ENCODE data around the gene GRAMD1C. TPM values are rescaled to one million over a fixed set of nuclear protein-coding genes. Genes with fewer than 3 reads are reported as not detected.

GRAMD1C gene
- total RNA-seq, 2 experiments from 2014 or later, result 4.1 to 6.4 TPM

DNA sequence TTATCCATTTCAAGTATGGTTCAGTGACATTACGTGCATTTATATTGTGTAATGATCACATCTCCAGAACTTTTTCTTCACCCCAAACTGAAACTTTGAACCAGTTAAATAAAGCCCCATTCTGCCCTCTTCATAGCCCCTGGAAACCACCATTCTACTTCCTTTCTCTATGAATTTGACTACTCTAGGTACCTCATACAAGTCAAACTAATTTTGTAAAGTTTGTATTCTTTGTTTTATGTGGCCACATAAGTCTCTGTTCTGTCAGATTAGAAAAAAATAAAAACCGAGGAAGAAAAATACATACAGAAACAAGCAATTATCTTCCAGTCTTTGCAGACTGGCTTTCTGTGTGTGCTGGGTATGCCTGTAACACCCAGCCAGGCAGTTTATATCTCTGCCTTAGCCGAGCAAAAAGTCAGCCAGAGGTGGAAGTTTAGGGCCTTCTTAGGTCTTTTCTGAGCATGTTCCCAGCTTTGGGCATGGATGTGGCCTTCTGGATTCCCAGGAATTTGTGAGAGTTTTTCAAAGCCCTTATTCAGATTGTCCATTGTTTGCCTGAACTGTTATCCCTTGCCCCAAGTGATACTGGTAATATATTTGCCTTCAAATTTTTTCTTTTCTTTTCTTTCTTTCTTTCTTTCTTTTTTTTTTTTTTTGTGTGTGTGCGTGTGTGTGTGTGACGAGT is 6.0 kb upstream of the GRAMD1C start:
- H3K4me2 ChIP-seq (ENCODE audit: low read length), result 0 out of 2 replicates have a peak overlapping the region, but pooled peaks have one; percentile 14
- H3K79me2 ChIP-seq (ENCODE audit: insufficient read depth, low read depth, low read length), result no peaks in the 10 kb centered on the region
- H3K9me2 ChIP-seq (ENCODE audit: insufficient read depth, low read length), result no peaks in the 10 kb centered on the region
- no peak for TF ChIP-seq EZH2phosphoT487 (IDR thresholded peaks at IDR 0.05; ENCODE audit: borderline replicate concordance, low read depth, low read length)
- TF ChIP-seq, protein P1, sequence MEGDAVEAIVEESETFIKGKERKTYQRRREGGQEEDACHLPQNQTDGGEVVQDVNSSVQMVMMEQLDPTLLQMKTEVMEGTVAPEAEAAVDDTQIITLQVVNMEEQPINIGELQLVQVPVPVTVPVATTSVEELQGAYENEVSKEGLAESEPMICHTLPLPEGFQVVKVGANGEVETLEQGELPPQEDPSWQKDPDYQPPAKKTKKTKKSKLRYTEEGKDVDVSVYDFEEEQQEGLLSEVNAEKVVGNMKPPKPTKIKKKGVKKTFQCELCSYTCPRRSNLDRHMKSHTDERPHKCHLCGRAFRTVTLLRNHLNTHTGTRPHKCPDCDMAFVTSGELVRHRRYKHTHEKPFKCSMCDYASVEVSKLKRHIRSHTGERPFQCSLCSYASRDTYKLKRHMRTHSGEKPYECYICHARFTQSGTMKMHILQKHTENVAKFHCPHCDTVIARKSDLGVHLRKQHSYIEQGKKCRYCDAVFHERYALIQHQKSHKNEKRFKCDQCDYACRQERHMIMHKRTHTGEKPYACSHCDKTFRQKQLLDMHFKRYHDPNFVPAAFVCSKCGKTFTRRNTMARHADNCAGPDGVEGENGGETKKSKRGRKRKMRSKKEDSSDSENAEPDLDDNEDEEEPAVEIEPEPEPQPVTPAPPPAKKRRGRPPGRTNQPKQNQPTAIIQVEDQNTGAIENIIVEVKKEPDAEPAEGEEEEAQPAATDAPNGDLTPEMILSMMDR (conservative IDR thresholded peaks at IDR 0.05; ENCODE audit: low read length), result no peak
- H4K20me1 ChIP-seq (ENCODE audit: insufficient read depth, low read length), result no peaks in the 10 kb centered on the region
- CTCF ChIA-PET (ENCODE audit: unreplicated experiment), result no interaction called here
- H3K4me1 ChIP-seq (ENCODE audit: insufficient read depth, low read length, poor library complexity, severe bottlenecking), result peaks cover 40% of the 10 kb centered on the region
- H3K36me3 ChIP-seq (ENCODE audit: insufficient read depth, low read length), result no peaks in the 10 kb centered on the region; the same call in 1 of the 2 replicates
- H3K27ac ChIP-seq (ENCODE audit: low read depth, low read length, poor library complexity, severe bottlenecking), result no peak overlapping the region
- no peak for DNase-seq (ENCODE audit: low spot score)
- H3K4me3 ChIP-seq (ENCODE audit: low read depth, low read length, poor library complexity, severe bottlenecking), result no peak overlapping the region
- peak overlapping the region; percentile 79 for H2AFZ ChIP-seq (ENCODE audit: low read length)
- no TSS peak for BruUV-seq (replicated peaks)
- POLR2A ChIA-PET, result interaction anchor here (0.7 kb wide), 2 partner anchors 179 to 1256 kb away, joined by 3 to 4 read pairs; no protein-coding TSS in a partner anchor
- intact Hi-C loops (cut with micrococcal nuclease; ENCODE audit: unreplicated experiment), result loop anchor here (2.0 to 10.0 kb wide), 2 partner anchors 86 to 622 kb away; partner anchors contain the start of genes ATP6V1A and NAA50
- peaks cover 20% of the 10 kb centered on the region for H3K9me3 ChIP-seq (ENCODE audit: low read length)

DNA sequence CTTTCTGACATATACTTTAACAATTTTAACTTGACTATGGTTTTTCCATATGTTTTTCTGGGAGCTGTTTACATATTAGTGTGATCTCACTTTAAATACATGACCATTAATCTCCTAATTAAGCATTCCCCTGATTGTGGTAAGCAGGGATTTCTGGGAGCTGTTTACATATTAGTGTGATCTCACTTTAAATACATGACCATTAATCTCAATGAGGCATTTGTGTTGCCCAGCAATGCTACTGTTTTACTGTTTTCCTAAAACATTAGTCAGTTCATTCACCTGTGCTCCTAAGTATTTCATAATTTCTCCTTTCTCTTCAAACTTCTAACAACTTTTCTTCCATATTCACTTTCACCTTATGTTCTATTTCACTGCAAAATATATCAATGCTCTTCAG is 3.6 kb upstream of the GRAMD1C start:
- Histone ChIP-seq H4K20me1 (ENCODE audit: insufficient read depth, low read length) (no peaks in the 10 kb centered on the region), H3K4me2 (ENCODE audit: low read length) (no peak overlapping the region), H3K4me1 (ENCODE audit: insufficient read depth, low read length, poor library complexity, severe bottlenecking) (peaks cover 27% of the 10 kb centered on the region), H3K9me2 (ENCODE audit: insufficient read depth, low read length) (no peaks in the 10 kb centered on the region), H3K9me3 (ENCODE audit: low read length) (peaks cover 20% of the 10 kb centered on the region), H3K79me2 (ENCODE audit: insufficient read depth, low read depth, low read length) (no peaks in the 10 kb centered on the region), H3K27ac (ENCODE audit: low read depth, low read length, poor library complexity, severe bottlenecking) (no peak overlapping the region), H3K36me3 (ENCODE audit: insufficient read depth, low read length) (no peaks in the 10 kb centered on the region; the same call in 1 of the 2 replicates), H3K4me3 (ENCODE audit: low read depth, low read length, poor library complexity, severe bottlenecking) (no peak overlapping the region), H2AFZ (ENCODE audit: low read length) (no peak overlapping the region)
- TF ChIP-seq, protein P1 (conservative IDR thresholded peaks at IDR 0.05; ENCODE audit: low read length), result no peak
- no peak for TF ChIP-seq EZH2phosphoT487 (IDR thresholded peaks at IDR 0.05; ENCODE audit: borderline replicate concordance, low read depth, low read length)
- ChIA-PET POLR2A (interaction anchor here (0.6 to 1.2 kb wide), 3 partner anchors 9 to 550 kb away, joined by 3 to 4 read pairs (median 4); no protein-coding TSS in a partner anchor), CTCF (ENCODE audit: unreplicated experiment) (no interaction called here)
- intact Hi-C loops (cut with micrococcal nuclease; ENCODE audit: unreplicated experiment), result loop anchor here (5.0 to 10.0 kb wide), 2 partner anchors 317 to 620 kb away; no protein-coding TSS in a partner anchor
- no TSS peak for BruUV-seq (replicated peaks)
- DNase-seq (ENCODE audit: low spot score), result no peak

- Histone ChIP-seq H3K27ac (ENCODE audit: low read depth, low read length, poor library complexity, severe bottlenecking) (no peak overlapping the region), H3K4me2 (ENCODE audit: low read length) (peak overlapping the region; percentile 68), H3K4me3 (ENCODE audit: low read depth, low read length, poor library complexity, severe bottlenecking) (peak overlapping the region; percentile 70), H3K9me2 (ENCODE audit: insufficient read depth, low read length) (no peaks in the 10 kb centered on the region), H4K20me1 (ENCODE audit: insufficient read depth, low read length) (no peaks in the 10 kb centered on the region), H3K36me3 (ENCODE audit: insufficient read depth, low read length) (no peaks in the 10 kb centered on the region), H3K4me1 (ENCODE audit: insufficient read depth, low read length, poor library complexity, severe bottlenecking) (no peaks in the 10 kb centered on the region), H3K79me2 (ENCODE audit: insufficient read depth, low read depth, low read length) (no peaks in the 10 kb centered on the region), H3K9me3 (ENCODE audit: low read length) (no peaks in the 10 kb centered on the region), H2AFZ (ENCODE audit: low read length) (peak overlapping the region; percentile 87)
- ChIA-PET POLR2A (no interaction called here), CTCF (ENCODE audit: unreplicated experiment) (interaction anchor here (1.5 kb wide), 1 partner anchor 93 kb away, joined by 5 read pairs; the partner anchor contains the start of gene NAA50)
- BruUV-seq (replicated peaks), result no TSS peak
- no peak for DNase-seq (ENCODE audit: low spot score)
- intact Hi-C loops (cut with micrococcal nuclease; ENCODE audit: unreplicated experiment), result loop anchor here (2.0 to 10.0 kb wide), 4 partner anchors 73 to 615 kb away; no protein-coding TSS in a partner anchor
- TF ChIP-seq, protein P1 (conservative IDR thresholded peaks at IDR 0.05; ENCODE audit: low read length), result no peak
- no peak for TF ChIP-seq EZH2phosphoT487 (IDR thresholded peaks at IDR 0.05; ENCODE audit: borderline replicate concordance, low read depth, low read length)
Observed at GRCh38 chr3:113839551-113839950, 963 bp downstream of the GRAMD1C start.

Data from OCI-LY7 (cell line).